HepG2 (cell line): ENCODE measurements around the gene IGF2BP1. TPM values are rescaled to one million over a fixed set of nuclear protein-coding genes. Genes with fewer than 3 reads are reported as not detected.

ENCODE experiments used
- KMT2B ChIP-seq: IDR thresholded peaks from 2 replicates; pipeline ENCODE4 v1.6.1; 2016; ENCODE audit warnings: missing genetic modification reagents, missing compliant biosample characterization
- ZNF160 ChIP-seq: sonication (generic); formaldehyde crosslinking; IDR thresholded peaks from 2 replicates; pipeline ENCODE4 v1.8.0; 2022; ENCODE audit warnings: mild to moderate bottlenecking, inconsistent platforms, missing genetic modification reagents
- ZNF432 ChIP-seq: sonication (generic); formaldehyde crosslinking; IDR thresholded peaks from 2 replicates; pipeline ENCODE4 v1.5.0; 2020; ENCODE audit warnings: missing genetic modification reagents, mild to moderate bottlenecking, borderline replicate concordance
- ZNF883 ChIP-seq: sonication (generic); formaldehyde crosslinking; IDR thresholded peaks from 2 replicates; pipeline ENCODE4 v1.5.1; 2020; ENCODE audit warnings: mild to moderate bottlenecking, missing genetic modification reagents; ENCODE audit errors: not compliant biosample characterization
- polyA plus RNA-seq, 8 experiments: library from polyadenylated mRNA; depleted of rRNA in 3 of 8; stranded (reverse) in 7 of 8; unstranded in 1 of 8; fragments of >200 nt; fragmentation: Illumina TruSeq in 4 of 8; extraction: Trizol in 4 of 8; gene quantifications; 2 replicates each; pipeline versions ENCODE4 v1.2.1 to v1.2.3, GENCODE V29; 2011 to 2016; ENCODE audit warnings: low read depth in 4 of 8, missing spikeins in 1 of 8, mixed read lengths in 1 of 8; ENCODE audit not compliant: insufficient read depth in 1 of 8
- total RNA-seq, 5 experiments: library from RNA; depleted of rRNA; stranded (reverse); fragments of >200 nt; fragmentation: Illumina TruSeq; extraction: Trizol; gene quantifications; 2 replicates each; pipeline ENCODE4 v1.2.3, GENCODE V29; 2016; ENCODE audit warnings: low read depth in 1 of 5
- TF ChIP-seq, protein P1 (sequence below): sonication (generic); formaldehyde crosslinking; IDR thresholded peaks from 2 replicates; pipeline ENCODE4 v1.4.0; 2020; ENCODE audit warnings: missing genetic modification reagents
- TF ChIP-seq, protein P2 (sequence below): sonication (generic); formaldehyde crosslinking; IDR thresholded peaks from 2 replicates; pipeline ENCODE4 v1.4.0; 2020; ENCODE audit warnings: missing genetic modification reagents, borderline replicate concordance
- TF ChIP-seq, protein P3 (sequence below): sonication (generic); formaldehyde crosslinking; IDR thresholded peaks from 2 replicates; pipeline ENCODE4 v1.8.1; 2023; ENCODE audit warnings: mild to moderate bottlenecking, inconsistent platforms, moderate library complexity, missing genetic modification reagents, borderline replicate concordance
- TF ChIP-seq, protein P4 (sequence below): sonication (generic); formaldehyde crosslinking; IDR thresholded peaks from 2 replicates; pipeline ENCODE4 v1.9.0; 2021; ENCODE audit warnings: missing genetic modification reagents, borderline replicate concordance
- TF ChIP-seq, protein P5 (sequence below): sonication (generic); formaldehyde crosslinking; IDR thresholded peaks from 2 replicates; pipeline ENCODE4 v1.9.0; 2021; ENCODE audit warnings: mild to moderate bottlenecking, missing genetic modification reagents

The IGF2BP1 gene
- total and polyA plus RNA-seq, 2 of the 13 experiments (the other 11 are each of a cell fraction or from before 2014, with no cell fraction given), result 29.7 to 75.1 TPM

DNA sequence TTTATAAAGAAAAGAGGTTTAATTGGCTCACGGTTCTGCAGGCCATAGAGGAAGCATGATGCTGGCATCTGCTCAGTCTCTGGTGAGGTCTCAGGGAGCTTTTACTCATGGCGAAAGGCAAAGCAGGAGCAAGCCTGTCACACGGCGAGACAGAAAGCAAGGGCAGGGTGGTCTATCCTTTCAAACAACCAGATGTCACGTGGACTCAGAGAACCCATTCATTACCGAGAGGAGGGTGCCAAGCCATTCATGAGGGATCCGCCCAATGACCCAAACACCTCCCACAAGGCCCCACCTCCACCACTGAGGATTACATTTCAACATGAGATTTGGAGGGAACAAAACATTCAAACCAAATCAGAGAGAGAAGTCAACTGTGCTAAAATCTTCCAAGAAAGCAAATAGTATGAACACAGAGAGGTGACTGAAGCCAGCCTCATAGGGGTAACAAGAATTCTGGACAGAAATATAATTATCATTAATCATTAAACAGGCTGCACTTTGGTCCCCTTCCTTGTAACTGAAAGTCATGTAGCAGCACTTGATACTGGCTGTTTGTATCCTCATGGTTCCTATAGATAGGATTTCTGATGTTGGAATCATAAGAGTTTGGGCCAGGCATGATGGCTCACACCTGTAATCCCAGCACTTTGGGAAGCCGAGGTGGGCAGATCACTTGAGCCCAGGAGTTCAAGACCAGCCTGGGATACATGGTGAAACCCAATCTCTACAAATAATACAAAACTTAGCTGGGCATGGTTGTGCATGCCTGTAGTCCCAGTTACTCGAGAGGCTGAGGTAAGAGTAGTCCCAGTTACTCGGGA is 82.9 kb downstream of the IGF2BP1 start (continued):
- TF ChIP-seq, protein P1, sequence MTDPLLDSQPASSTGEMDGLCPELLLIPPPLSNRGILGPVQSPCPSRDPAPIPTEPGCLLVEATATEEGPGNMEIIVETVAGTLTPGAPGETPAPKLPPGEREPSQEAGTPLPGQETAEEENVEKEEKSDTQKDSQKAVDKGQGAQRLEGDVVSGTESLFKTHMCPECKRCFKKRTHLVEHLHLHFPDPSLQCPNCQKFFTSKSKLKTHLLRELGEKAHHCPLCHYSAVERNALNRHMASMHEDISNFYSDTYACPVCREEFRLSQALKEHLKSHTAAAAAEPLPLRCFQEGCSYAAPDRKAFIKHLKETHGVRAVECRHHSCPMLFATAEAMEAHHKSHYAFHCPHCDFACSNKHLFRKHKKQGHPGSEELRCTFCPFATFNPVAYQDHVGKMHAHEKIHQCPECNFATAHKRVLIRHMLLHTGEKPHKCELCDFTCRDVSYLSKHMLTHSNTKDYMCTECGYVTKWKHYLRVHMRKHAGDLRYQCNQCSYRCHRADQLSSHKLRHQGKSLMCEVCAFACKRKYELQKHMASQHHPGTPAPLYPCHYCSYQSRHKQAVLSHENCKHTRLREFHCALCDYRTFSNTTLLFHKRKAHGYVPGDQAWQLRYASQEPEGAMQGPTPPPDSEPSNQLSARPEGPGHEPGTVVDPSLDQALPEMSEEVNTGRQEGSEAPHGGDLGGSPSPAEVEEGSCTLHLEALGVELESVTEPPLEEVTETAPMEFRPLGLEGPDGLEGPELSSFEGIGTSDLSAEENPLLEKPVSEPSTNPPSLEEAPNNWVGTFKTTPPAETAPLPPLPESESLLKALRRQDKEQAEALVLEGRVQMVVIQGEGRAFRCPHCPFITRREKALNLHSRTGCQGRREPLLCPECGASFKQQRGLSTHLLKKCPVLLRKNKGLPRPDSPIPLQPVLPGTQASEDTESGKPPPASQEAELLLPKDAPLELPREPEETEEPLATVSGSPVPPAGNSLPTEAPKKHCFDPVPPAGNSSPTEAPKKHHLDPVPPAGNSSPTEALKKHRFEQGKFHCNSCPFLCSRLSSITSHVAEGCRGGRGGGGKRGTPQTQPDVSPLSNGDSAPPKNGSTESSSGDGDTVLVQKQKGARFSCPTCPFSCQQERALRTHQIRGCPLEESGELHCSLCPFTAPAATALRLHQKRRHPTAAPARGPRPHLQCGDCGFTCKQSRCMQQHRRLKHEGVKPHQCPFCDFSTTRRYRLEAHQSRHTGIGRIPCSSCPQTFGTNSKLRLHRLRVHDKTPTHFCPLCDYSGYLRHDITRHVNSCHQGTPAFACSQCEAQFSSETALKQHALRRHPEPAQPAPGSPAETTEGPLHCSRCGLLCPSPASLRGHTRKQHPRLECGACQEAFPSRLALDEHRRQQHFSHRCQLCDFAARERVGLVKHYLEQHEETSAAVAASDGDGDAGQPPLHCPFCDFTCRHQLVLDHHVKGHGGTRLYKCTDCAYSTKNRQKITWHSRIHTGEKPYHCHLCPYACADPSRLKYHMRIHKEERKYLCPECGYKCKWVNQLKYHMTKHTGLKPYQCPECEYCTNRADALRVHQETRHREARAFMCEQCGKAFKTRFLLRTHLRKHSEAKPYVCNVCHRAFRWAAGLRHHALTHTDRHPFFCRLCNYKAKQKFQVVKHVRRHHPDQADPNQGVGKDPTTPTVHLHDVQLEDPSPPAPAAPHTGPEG (CRISPR knock-in tag), result no peak
- TF ChIP-seq, protein P2, sequence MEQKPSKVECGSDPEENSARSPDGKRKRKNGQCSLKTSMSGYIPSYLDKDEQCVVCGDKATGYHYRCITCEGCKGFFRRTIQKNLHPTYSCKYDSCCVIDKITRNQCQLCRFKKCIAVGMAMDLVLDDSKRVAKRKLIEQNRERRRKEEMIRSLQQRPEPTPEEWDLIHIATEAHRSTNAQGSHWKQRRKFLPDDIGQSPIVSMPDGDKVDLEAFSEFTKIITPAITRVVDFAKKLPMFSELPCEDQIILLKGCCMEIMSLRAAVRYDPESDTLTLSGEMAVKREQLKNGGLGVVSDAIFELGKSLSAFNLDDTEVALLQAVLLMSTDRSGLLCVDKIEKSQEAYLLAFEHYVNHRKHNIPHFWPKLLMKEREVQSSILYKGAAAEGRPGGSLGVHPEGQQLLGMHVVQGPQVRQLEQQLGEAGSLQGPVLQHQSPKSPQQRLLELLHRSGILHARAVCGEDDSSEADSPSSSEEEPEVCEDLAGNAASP (CRISPR knock-in tag), result no peak
- TF ChIP-seq ZNF432 (CRISPR knock-in tag) (no peak), ZNF883 (CRISPR knock-in tag) (no peak), ZNF160 (no peak), KMT2B (CRISPR knock-in tag) (no peak)
- TF ChIP-seq, protein P3, sequence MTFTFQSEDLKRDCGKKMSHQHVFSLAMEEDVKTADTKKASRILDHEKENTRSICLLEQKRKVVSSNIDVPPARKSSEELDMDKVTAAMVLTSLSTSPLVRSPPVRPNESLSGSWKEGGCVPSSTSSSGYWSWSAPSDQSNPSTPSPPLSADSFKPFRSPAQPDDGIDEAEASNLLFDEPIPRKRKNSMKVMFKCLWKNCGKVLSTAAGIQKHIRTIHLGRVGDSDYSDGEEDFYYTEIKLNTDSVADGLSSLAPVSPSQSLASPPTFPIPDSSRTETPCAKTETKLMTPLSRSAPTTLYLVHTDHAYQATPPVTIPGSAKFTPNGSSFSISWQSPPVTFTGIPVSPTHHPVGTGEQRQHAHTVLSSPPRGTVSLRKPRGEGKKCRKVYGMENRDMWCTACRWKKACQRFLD (CRISPR knock-in tag), result no peak
- TF ChIP-seq, protein P4, sequence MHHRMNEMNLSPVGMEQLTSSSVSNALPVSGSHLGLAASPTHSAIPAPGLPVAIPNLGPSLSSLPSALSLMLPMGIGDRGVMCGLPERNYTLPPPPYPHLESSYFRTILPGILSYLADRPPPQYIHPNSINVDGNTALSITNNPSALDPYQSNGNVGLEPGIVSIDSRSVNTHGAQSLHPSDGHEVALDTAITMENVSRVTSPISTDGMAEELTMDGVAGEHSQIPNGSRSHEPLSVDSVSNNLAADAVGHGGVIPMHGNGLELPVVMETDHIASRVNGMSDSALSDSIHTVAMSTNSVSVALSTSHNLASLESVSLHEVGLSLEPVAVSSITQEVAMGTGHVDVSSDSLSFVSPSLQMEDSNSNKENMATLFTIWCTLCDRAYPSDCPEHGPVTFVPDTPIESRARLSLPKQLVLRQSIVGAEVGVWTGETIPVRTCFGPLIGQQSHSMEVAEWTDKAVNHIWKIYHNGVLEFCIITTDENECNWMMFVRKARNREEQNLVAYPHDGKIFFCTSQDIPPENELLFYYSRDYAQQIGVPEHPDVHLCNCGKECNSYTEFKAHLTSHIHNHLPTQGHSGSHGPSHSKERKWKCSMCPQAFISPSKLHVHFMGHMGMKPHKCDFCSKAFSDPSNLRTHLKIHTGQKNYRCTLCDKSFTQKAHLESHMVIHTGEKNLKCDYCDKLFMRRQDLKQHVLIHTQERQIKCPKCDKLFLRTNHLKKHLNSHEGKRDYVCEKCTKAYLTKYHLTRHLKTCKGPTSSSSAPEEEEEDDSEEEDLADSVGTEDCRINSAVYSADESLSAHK, result no peak
- TF ChIP-seq, protein P5, sequence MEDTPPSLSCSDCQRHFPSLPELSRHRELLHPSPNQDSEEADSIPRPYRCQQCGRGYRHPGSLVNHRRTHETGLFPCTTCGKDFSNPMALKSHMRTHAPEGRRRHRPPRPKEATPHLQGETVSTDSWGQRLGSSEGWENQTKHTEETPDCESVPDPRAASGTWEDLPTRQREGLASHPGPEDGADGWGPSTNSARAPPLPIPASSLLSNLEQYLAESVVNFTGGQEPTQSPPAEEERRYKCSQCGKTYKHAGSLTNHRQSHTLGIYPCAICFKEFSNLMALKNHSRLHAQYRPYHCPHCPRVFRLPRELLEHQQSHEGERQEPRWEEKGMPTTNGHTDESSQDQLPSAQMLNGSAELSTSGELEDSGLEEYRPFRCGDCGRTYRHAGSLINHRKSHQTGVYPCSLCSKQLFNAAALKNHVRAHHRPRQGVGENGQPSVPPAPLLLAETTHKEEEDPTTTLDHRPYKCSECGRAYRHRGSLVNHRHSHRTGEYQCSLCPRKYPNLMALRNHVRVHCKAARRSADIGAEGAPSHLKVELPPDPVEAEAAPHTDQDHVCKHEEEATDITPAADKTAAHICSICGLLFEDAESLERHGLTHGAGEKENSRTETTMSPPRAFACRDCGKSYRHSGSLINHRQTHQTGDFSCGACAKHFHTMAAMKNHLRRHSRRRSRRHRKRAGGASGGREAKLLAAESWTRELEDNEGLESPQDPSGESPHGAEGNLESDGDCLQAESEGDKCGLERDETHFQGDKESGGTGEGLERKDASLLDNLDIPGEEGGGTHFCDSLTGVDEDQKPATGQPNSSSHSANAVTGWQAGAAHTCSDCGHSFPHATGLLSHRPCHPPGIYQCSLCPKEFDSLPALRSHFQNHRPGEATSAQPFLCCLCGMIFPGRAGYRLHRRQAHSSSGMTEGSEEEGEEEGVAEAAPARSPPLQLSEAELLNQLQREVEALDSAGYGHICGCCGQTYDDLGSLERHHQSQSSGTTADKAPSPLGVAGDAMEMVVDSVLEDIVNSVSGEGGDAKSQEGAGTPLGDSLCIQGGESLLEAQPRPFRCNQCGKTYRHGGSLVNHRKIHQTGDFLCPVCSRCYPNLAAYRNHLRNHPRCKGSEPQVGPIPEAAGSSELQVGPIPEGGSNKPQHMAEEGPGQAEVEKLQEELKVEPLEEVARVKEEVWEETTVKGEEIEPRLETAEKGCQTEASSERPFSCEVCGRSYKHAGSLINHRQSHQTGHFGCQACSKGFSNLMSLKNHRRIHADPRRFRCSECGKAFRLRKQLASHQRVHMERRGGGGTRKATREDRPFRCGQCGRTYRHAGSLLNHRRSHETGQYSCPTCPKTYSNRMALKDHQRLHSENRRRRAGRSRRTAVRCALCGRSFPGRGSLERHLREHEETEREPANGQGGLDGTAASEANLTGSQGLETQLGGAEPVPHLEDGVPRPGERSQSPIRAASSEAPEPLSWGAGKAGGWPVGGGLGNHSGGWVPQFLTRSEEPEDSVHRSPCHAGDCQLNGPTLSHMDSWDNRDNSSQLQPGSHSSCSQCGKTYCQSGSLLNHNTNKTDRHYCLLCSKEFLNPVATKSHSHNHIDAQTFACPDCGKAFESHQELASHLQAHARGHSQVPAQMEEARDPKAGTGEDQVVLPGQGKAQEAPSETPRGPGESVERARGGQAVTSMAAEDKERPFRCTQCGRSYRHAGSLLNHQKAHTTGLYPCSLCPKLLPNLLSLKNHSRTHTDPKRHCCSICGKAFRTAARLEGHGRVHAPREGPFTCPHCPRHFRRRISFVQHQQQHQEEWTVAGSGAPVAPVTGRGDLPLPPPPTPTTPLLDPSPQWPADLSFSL (CRISPR knock-in tag), result no peak
